HG03139 (cell line): ENCODE results near the gene OLR1.

Source experiments
- ATAC-seq: cut with Tn5 transposase; IDR thresholded peaks from one replicate; pipeline ENCODE4 v1.9.1; 2021; ENCODE audit not compliant: unreplicated experiment

Gene OLR1

GRCh38 chr12:10110256-10110844, 61.6 kb downstream of the OLR1 start:
- no peak for ATAC-seq
